ENCODE data around the gene ALDH9A1.

ALDH9A1 gene

GRCh38 chr1:165637427-165637826 is 60.9 kb downstream of the ALDH9A1 start:
- TF ChIP-seq CSRNP3 (CRISPR knock-in tag; IDR thresholded peaks at IDR 0.05): no peak
- no peak for TF ChIP-seq TCF4 (CRISPR knock-in tag; IDR thresholded peaks at IDR 0.05; ENCODE audit: borderline replicate concordance)
- TF ChIP-seq POU6F1 (CRISPR knock-in tag; IDR thresholded peaks at IDR 0.05; ENCODE audit: borderline replicate concordance, low read depth): no peak
- TF ChIP-seq ESRRG (CRISPR knock-in tag; IDR thresholded peaks at IDR 0.05): no peak
- no peak for TF ChIP-seq ZC3H10 (CRISPR knock-in tag; IDR thresholded peaks at IDR 0.05)
- no peak for TF ChIP-seq SNAI2 (CRISPR knock-in tag; IDR thresholded peaks at IDR 0.05)
- TF ChIP-seq CSDC2 (CRISPR knock-in tag; IDR thresholded peaks at IDR 0.05): no peak
- no peak for TF ChIP-seq TSHZ2 (CRISPR knock-in tag; IDR thresholded peaks at IDR 0.05)
- no peak for ATAC-seq

- TF ChIP-seq TSHZ2 (CRISPR knock-in tag; IDR thresholded peaks at IDR 0.05): no peak
- no peak for TF ChIP-seq ISL1 (CRISPR knock-in tag; IDR thresholded peaks at IDR 0.05)
- no peak for TF ChIP-seq ZNF70 (CRISPR knock-in tag; IDR thresholded peaks at IDR 0.05)
- no peak for TF ChIP-seq POU6F1 (CRISPR knock-in tag; IDR thresholded peaks at IDR 0.05; ENCODE audit: borderline replicate concordance, low read depth)
- TF ChIP-seq ESRRG (CRISPR knock-in tag; IDR thresholded peaks at IDR 0.05): no peak
- TF ChIP-seq, protein P1, sequence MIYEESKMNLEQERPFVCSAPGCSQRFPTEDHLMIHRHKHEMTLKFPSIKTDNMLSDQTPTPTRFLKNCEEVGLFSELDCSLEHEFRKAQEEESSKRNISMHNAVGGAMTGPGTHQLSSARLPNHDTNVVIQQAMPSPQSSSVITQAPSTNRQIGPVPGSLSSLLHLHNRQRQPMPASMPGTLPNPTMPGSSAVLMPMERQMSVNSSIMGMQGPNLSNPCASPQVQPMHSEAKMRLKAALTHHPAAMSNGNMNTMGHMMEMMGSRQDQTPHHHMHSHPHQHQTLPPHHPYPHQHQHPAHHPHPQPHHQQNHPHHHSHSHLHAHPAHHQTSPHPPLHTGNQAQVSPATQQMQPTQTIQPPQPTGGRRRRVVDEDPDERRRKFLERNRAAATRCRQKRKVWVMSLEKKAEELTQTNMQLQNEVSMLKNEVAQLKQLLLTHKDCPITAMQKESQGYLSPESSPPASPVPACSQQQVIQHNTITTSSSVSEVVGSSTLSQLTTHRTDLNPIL (CRISPR knock-in tag; IDR thresholded peaks at IDR 0.05; ENCODE audit: low read depth): no peak
- no peak for TF ChIP-seq OSR1 (CRISPR knock-in tag; IDR thresholded peaks at IDR 0.05)
- no peak for TF ChIP-seq ZC3H10 (CRISPR knock-in tag; IDR thresholded peaks at IDR 0.05)
- no peak for TF ChIP-seq ZFP30 (CRISPR knock-in tag; IDR thresholded peaks at IDR 0.05)
- TF ChIP-seq ZNF565 (CRISPR knock-in tag; conservative IDR thresholded peaks at IDR 0.05; ENCODE audit: low read depth): no peak
- no peak for TF ChIP-seq SNAI2 (CRISPR knock-in tag; IDR thresholded peaks at IDR 0.05)
- TF ChIP-seq PATZ1 (CRISPR knock-in tag; IDR thresholded peaks at IDR 0.05; ENCODE audit: borderline replicate concordance): no peak
- TF ChIP-seq TOX (CRISPR knock-in tag; IDR thresholded peaks at IDR 0.05; ENCODE audit: borderline replicate concordance): no peak
- TF ChIP-seq CSDC2 (CRISPR knock-in tag; IDR thresholded peaks at IDR 0.05): no peak
- TF ChIP-seq ZFP3 (CRISPR knock-in tag; IDR thresholded peaks at IDR 0.05): no peak
- no peak for TF ChIP-seq ZNF8 (CRISPR knock-in tag; IDR thresholded peaks at IDR 0.05)
- TF ChIP-seq GLIS3 (CRISPR knock-in tag; IDR thresholded peaks at IDR 0.05): no peak
- TF ChIP-seq CSRNP3 (CRISPR knock-in tag; IDR thresholded peaks at IDR 0.05): no peak
- no peak for TF ChIP-seq BACH2 (CRISPR knock-in tag; IDR thresholded peaks at IDR 0.05; ENCODE audit: borderline replicate concordance)
- no peak for TF ChIP-seq RARB (CRISPR knock-in tag; IDR thresholded peaks at IDR 0.05)
- no peak for ATAC-seq
Observed at GRCh38 chr1:165635823-165636222, 62.5 kb downstream of the ALDH9A1 start.
